HTERT RPE-1 (cell line): Measurements from ENCODE around the gene PMAIP1.

ENCODE experiments used
- in situ Hi-C: fragments of 300-500 bp; cut with MboI; formaldehyde crosslinking; loops from 4 replicates; pipeline ENCODE4 v1.14.3; 2020; ENCODE audit warnings: low sequenced_read_pairs

The PMAIP1 gene

DNA sequence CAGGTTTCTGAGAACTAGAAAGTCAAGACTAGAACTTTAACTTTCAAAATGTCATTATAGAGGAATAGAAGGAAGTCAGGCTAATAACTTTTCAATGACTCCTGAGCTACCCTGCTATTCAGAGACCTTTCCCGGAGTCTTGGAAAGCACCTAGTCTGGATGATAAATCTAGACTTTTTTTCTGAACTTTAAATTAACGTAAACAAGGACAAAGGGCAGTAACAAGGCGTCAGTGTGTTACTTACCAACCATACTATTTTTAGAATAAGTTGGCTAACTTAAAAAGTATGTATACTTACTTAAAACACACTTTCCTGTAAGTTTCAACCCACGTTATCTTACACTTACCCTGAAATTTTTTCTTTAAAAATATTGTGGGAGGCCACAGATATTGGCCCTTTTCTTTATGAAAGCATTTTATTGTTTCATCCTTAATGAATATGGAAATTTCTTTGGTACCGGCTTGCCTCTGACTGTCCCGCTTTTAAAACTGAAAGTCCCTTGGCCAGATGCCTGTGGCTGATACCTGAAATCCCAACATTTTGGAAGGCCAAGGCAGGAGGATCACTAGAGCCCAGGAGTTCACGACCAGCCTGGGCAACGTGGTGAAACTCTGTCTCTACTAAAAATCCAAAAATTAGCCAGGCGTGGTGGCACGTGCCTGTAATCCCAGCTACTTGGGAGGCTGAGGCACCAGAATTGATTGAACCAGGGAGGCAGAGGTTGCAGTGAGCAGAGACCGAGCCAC, 9.7 kb downstream of the PMAIP1 start:
- in situ Hi-C loops: no loop called here

- in situ Hi-C loops: no loop called here
Observed at GRCh38 chr18:59910967-59911366, 11.2 kb downstream of the PMAIP1 start.

- in situ Hi-C loops: no loop called here
Observed at GRCh38 chr18:59911600-59911999, 11.8 kb downstream of the PMAIP1 start.

GRCh38 chr18:59912007-59912550, 12.3 kb downstream of the PMAIP1 start:
- in situ Hi-C loops: no loop called here

DNA sequence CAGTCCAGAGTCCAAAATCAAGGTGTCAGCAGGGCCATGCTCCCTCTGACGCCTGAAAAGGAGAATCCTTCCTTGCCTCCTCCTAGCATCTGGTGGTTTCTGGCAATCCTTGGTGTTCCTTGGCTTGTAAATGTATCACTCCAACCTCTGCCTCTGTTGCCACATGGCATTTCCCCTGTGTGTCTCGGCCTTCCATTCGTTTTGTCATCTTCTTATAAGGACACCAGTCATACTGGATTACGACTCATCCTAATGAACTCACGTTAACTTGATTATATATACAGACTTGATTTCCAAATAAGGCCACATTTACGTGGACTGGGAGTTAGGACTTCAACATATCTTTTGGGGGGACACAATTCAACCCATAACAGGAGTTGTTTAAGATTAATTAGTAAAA, 15.8 kb downstream of the PMAIP1 start:
- in situ Hi-C loops: no loop called here

DNA sequence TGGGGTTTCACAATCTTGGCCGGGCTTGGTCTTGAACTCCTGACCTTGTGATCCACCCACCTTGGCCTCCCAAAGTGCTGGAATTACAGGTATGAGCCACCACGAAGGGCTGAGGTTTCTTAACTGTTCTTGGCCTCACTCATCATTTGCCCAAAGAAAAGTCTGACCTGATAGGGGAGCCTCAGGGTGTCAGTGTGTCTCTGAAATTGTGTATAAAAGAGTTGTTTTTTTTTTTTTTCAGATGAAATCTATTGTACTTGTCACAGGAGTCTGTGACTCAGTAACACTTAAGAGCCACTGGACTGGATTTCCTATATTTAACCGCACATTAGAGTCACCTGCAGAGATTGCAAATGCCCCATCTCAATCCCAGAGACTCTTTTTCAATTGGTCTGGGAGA, 16.9 kb downstream of the PMAIP1 start:
- in situ Hi-C loops: no loop called here

DNA sequence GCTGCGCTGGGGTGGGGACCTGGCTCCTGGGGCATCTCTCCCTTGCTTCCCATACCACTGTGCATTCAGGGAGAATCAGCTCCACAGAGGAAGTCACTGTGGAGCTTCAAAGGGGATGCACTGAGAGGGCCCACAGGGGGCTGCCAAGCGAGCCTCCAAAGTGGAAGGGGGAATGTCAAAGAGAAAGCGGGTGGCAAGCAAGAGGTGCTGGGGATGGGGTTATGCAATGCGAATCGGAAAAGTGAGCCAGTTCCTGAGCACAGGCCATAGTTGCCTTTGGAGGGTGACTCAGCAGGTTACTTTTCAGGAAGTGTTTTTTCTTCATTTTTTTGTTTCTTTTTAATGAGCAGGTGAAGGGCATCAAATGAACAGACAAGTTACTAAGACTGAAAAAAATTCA, 17.6 kb downstream of the PMAIP1 start:
- in situ Hi-C loops: no loop called here

GRCh38 chr18:59918320-59918755, 18.5 kb downstream of the PMAIP1 start:
- in situ Hi-C loops: no loop called here

DNA sequence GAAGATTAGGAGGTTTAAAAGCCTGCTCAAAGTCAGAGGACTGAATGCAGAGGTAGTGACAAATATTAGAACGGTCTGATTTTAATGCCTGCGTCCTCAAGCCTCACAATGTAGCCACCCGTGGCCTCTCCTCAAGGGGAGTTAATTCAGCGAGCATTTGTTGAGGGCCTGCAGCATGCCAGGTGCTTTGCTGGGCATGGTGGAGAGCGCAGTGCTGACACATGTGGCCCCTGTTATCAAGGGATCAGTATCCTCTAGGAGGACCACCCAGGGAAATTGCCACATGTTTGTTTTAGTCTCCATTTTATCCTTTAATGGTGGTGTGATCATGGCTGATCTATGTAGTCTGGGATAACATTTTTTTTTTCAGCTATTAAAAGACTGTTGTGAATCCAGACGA, 19.2 kb downstream of the PMAIP1 start:
- in situ Hi-C loops: no loop called here

- in situ Hi-C loops: no loop called here
Observed at GRCh38 chr18:59921384-59921891, 21.6 kb downstream of the PMAIP1 start.

DNA sequence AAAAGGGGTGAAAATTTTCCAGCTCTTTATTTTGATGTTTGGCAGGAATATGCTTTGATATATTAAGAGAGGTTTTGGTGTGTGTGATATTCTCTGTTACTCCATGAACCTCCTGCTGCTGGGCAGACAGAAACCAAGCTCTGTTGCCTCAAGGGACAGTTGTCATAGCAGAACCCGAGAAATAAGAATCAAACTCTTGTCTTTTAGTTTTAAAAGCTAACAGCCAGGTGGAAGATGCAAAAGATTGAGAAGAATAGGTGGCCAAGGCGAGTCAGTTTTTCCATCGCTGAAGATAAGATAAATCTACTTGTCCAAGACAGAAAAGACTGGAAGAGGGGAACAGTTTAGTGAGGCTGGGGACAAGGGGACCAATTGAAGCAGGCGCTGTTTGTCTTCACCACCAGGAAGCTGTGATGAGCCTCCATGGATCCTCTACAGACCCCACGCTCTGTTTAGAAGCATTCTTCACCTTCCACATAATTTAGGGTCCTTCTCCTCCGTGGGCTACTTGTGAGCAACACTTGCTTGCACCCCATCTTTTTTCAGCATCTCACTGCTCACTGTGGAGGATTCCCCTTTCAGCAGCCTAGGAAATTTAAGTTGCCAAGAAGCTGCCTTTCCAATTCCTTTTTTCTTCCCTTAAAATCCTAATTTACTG, 23.9 kb downstream of the PMAIP1 start:
- in situ Hi-C loops: no loop called here

GRCh38 chr18:59926131-59926530, 26.3 kb downstream of the PMAIP1 start:
- in situ Hi-C loops: no loop called here

- in situ Hi-C loops: no loop called here
Observed at GRCh38 chr18:59927246-59927825, 27.5 kb downstream of the PMAIP1 start.

GRCh38 chr18:59928201-59928600, 28.4 kb downstream of the PMAIP1 start:
- in situ Hi-C loops: no loop called here

DNA sequence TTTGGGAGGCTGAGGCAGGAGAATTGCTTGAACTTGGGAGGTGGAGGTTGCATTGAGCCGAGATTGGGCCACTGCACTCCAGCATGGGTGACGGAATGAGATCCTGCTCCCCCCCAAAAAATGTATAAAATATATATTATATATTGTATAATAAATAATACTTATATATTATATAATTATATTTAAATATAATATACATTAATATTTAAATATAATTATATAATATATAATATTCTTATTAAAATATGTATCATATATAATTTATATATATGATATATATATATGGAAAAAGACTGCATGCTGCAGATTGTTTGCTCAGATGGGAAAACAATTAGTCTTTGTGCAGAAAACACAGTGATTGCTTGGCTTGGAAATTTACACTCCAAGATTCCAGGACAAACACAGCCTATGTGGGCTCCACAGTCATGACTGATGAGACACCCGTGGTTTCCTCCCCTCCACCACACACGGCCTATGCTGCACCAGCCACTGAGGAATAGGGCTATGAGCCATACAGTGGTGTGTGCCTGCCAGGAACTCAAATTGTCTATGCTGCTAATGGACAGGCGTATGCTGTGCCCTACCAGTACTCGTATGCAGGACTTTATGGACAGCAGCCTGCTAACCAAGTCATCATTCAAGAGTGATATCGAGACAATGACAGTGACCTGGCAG, 30.0 kb downstream of the PMAIP1 start:
- in situ Hi-C loops: no loop called here

- in situ Hi-C loops: no loop called here
Observed at GRCh38 chr18:59932401-59932800, 32.6 kb downstream of the PMAIP1 start.

DNA sequence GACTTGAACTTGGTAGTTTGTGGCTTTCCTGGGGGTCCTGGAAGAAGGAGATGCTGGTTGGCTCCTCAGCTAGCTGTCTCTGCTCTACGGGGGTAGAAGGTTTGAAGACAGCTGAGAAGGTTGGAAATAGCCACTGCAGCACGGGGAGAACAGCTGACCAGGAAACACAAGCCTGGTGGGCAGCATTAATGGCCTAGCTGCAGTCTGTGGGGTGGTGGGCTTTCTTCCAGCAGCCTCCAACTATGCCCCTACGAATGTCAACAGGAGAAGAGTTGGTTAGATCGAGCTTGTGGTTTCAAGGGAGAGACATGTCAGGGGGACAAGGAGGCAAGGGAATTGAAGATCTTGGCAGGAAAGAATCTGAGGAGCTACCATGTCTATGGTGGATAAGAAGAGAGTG, 38.9 kb downstream of the PMAIP1 start:
- in situ Hi-C loops: no loop called here

DNA sequence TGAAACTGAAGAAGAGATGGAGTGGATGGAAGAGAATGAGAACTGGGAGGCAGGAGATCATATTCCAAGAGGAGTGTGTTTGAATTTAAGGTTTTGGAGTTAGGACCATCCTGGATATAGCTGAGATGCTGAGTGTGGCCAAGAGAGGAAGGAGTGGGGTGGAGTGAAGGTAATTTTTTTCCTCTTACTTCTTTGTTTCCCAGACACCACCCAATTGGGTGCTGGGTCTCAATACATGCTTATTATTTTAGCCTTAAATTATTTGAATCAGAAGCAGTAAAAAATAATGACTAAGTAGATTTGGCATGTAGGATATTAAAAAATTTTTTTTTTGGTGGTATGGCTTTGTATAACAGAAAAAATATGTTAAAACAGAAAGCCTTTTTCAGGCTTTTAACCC, 39.3 kb downstream of the PMAIP1 start:
- in situ Hi-C loops: no loop called here

- in situ Hi-C loops: no loop called here
Observed at GRCh38 chr18:59940068-59940467, 40.3 kb downstream of the PMAIP1 start.

DNA sequence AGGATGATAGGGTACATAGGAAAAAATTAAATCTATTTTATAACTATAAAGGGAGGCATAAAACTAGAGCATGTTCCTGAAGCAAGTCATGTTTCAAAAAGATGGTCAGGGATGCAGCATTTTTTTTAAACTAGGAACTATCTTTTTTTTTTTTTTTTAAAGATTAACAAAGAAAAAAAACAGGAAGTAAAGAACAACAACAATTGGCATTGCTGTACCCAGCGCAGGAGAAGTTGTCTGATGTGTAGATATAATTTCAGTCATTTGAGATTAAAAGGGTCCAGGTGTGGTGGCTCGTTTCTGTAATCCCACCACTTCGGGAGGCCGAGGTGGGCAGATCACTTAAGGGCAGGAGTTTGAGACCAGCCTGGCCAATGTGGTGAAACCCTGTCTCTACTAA, 41.5 kb downstream of the PMAIP1 start:
- in situ Hi-C loops: no loop called here

DNA sequence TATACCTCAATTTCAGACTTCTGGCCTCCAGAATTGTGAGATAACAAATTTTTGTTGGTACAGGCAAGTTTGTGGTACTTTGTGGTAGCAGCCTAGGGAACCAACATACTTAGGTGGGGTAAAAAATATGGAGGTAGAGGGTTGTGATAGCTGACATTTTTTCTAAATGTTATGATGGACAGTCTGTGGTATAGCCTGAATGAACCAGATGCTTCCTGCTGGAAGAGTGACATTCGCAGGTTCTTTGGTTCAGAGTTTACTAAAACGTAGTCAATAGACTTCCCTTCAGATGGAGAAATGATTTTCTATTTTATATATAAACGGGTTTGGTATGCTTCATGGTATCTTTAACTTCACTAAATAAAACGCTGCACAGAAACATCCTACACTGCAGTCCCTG, 42.8 kb downstream of the PMAIP1 start:
- in situ Hi-C loops: no loop called here
